ENCODE results near the gene PLEKHG3.

PLEKHG3 gene

GRCh38 chr14:64748995-64749714 lies 44.9 kb downstream of the PLEKHG3 start:
- Mint-ChIP-seq H3K4me1 (peaks cover 34% of the 10 kb centered on the region), H3K27me3 (ENCODE audit: low read depth, poor library complexity) (no peaks in the 10 kb centered on the region), H3K27ac (no peak overlapping the region), H3K36me3 (ENCODE audit: low read depth) (peaks cover 42% of the 10 kb centered on the region), H3K9me3 (no peaks in the 10 kb centered on the region), H3K4me3 (no peak overlapping the region)
- no peak for TF ChIP-seq CTCF (IDR thresholded peaks at IDR 0.05)
- DNase-seq, result no peak

- Mint-ChIP-seq H3K9me3 (peaks cover 10% of the 10 kb centered on the region), H3K27ac (no peak overlapping the region), H3K36me3 (ENCODE audit: low read depth) (peaks cover 12% of the 10 kb centered on the region), H3K4me1 (peaks cover 28% of the 10 kb centered on the region), H3K4me3 (no peak overlapping the region), H3K27me3 (ENCODE audit: low read depth, poor library complexity) (no peaks in the 10 kb centered on the region)
- no peak for DNase-seq
- no peak for TF ChIP-seq CTCF (IDR thresholded peaks at IDR 0.05)
Measured at GRCh38 chr14:64752909-64753308, 48.7 kb downstream of the PLEKHG3 start.

GRCh38 chr14:64753374-64753773 lies 49.1 kb downstream of the PLEKHG3 start:
- no peak for TF ChIP-seq CTCF (IDR thresholded peaks at IDR 0.05)
- Mint-ChIP-seq H3K36me3 (ENCODE audit: low read depth) (peaks cover 11% of the 10 kb centered on the region), H3K27ac (no peak overlapping the region), H3K9me3 (peaks cover 10% of the 10 kb centered on the region), H3K4me1 (peaks cover 32% of the 10 kb centered on the region), H3K4me3 (no peak overlapping the region), H3K27me3 (ENCODE audit: low read depth, poor library complexity) (no peaks in the 10 kb centered on the region)
- no peak for DNase-seq

- no peak overlapping the region for H3K4me3 Mint-ChIP-seq
- peaks cover 10% of the 10 kb centered on the region for H3K9me3 Mint-ChIP-seq
- peaks cover 38% of the 10 kb centered on the region for H3K4me1 Mint-ChIP-seq
- peak overlapping the region; percentile 79 for H3K27ac Mint-ChIP-seq
- H3K27me3 Mint-ChIP-seq (ENCODE audit: low read depth, poor library complexity), result no peaks in the 10 kb centered on the region
- DNase-seq, result no peak
- peaks cover 11% of the 10 kb centered on the region for H3K36me3 Mint-ChIP-seq (ENCODE audit: low read depth)
- TF ChIP-seq CTCF (IDR thresholded peaks at IDR 0.05), result no peak
Measured at GRCh38 chr14:64753999-64754398, 49.8 kb downstream of the PLEKHG3 start.

GRCh38 chr14:64754685-64755084 lies 50.5 kb downstream of the PLEKHG3 start:
- DNase-seq, result no peak
- Mint-ChIP-seq H3K4me3 (no peak overlapping the region), H3K27me3 (ENCODE audit: low read depth, poor library complexity) (no peaks in the 10 kb centered on the region), H3K9me3 (peaks cover 10% of the 10 kb centered on the region), H3K4me1 (peaks cover 41% of the 10 kb centered on the region), H3K27ac (peak overlapping the region; percentile 70), H3K36me3 (ENCODE audit: low read depth) (peaks cover 11% of the 10 kb centered on the region)
- TF ChIP-seq CTCF (IDR thresholded peaks at IDR 0.05), result no peak

- H3K27me3 Mint-ChIP-seq (ENCODE audit: low read depth, poor library complexity), result peaks cover 5% of the 10 kb centered on the region
- H3K9me3 Mint-ChIP-seq, result peaks cover 10% of the 10 kb centered on the region
- H3K4me3 Mint-ChIP-seq, result no peak overlapping the region
- no peak overlapping the region for H3K27ac Mint-ChIP-seq
- DNase-seq, result no peak
- peaks cover 51% of the 10 kb centered on the region for H3K4me1 Mint-ChIP-seq
- TF ChIP-seq CTCF (IDR thresholded peaks at IDR 0.05), result no peak
- H3K36me3 Mint-ChIP-seq (ENCODE audit: low read depth), result peaks cover 4% of the 10 kb centered on the region
Measured at GRCh38 chr14:64755781-64756221, 51.6 kb downstream of the PLEKHG3 start.
